ENCODE results near the gene ELMO1. TPM values are rescaled to one million over a fixed set of nuclear protein-coding genes. Genes with fewer than 3 reads are reported as not detected.

Gene ELMO1
- total and polyA plus RNA-seq, 10 donors = 26.0 to 494 (median 201) TPM

GRCh38 chr7:37377231-37377630 lies 71.4 kb downstream of the ELMO1 start:
- no peak for DNase-seq
- intact Hi-C loops (cut with DNase I; ENCODE audit: low total_unique reads) = no loop called here
- H3K4me3 ChIP-seq = no peak overlapping the region
- no peak overlapping the region for H3K27ac ChIP-seq
- H3K9me3 ChIP-seq = peaks cover 0 to 23% (median 18%) of the 10 kb centered on the region in 8 donors
- H3K36me3 ChIP-seq = peaks cover 0 to 22% (median 0%) of the 10 kb centered on the region in 6 donors
- H3K4me1 ChIP-seq = peaks cover 0 to 16% (median 5%) of the 10 kb centered on the region in 6 donors
- TF ChIP-seq CTCF (IDR thresholded peaks at IDR 0.05 in 8 of 11, conservative IDR thresholded peaks at IDR 0.05 in 3 of 11) = no peak
- TF ChIP-seq POLR2A (IDR thresholded peaks at IDR 0.05) = no peak
- no peak for TF ChIP-seq POLR2AphosphoS5 (IDR thresholded peaks at IDR 0.05)
- WGBS, 5 donors = 81 to 92% (median 86%) methylated on average over 5 of the region's 5 CpGs
- no peaks in the 10 kb centered on the region for H3K27me3 ChIP-seq (replicated peaks in 1 of 7)

DNA sequence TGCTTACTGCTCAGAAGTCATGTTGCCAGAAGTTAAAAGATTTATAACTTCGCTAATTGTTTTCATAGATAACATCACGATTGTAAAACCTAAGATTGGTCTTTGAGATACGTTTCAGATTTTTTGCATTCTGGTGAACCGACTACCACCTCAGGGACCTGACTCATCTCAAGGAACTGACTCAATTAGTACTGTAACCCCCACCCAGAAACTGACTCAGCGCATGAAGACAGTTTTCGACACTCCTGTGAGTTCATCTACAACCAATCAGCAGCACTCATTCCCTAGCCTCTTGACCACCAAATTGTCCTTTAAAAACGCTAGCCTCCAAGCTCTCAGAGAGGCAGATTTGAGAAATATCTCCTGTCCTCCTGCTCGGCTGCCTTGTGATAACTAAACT lies 72.3 kb downstream of the ELMO1 start:
- 83 to 87% (median 86%) methylated on average over 8 of the region's 8 CpGs for WGBS, 5 donors
- no peak for DNase-seq
- TF ChIP-seq POLR2AphosphoS5 (IDR thresholded peaks at IDR 0.05) = no peak
- no peak for TF ChIP-seq POLR2A (IDR thresholded peaks at IDR 0.05)
- TF ChIP-seq CTCF (IDR thresholded peaks at IDR 0.05 in 8 of 11, conservative IDR thresholded peaks at IDR 0.05 in 3 of 11) = no peak

GRCh38 chr7:37372750-37373149 lies 75.9 kb downstream of the ELMO1 start:
- intact Hi-C loops (cut with DNase I; ENCODE audit: low total_unique reads) = no loop called here
- H3K4me3 ChIP-seq = no peak overlapping the region
- H3K27me3 ChIP-seq (replicated peaks in 1 of 7) = no peaks in the 10 kb centered on the region
- peaks cover 0 to 21% (median 17%) of the 10 kb centered on the region in 8 donors for H3K9me3 ChIP-seq
- no peak overlapping the region for H3K27ac ChIP-seq
- 90 to 95% (median 94%) methylated on average over 3 of the region's 3 CpGs for WGBS, 5 donors
- peaks cover 0 to 19% (median 0%) of the 10 kb centered on the region in 6 donors for H3K36me3 ChIP-seq
- no peak for DNase-seq
- H3K4me1 ChIP-seq = peaks cover 0 to 5% (median 0%) of the 10 kb centered on the region in 6 donors
- TF ChIP-seq POLR2AphosphoS5 (IDR thresholded peaks at IDR 0.05) = no peak
- no peak for TF ChIP-seq POLR2A (IDR thresholded peaks at IDR 0.05)
- no peak for TF ChIP-seq CTCF (IDR thresholded peaks at IDR 0.05 in 8 of 11, conservative IDR thresholded peaks at IDR 0.05 in 3 of 11)

More for the DNA sequence above, 72.3 kb downstream of the ELMO1 start:
- no peak overlapping the region for H3K27ac ChIP-seq
- H3K4me1 ChIP-seq = peaks cover 0 to 8% (median 5%) of the 10 kb centered on the region in 6 donors
- H3K4me3 ChIP-seq = no peak overlapping the region
- no peaks in the 10 kb centered on the region for H3K27me3 ChIP-seq (replicated peaks in 1 of 7)
- intact Hi-C loops (cut with DNase I; ENCODE audit: low total_unique reads) = no loop called here
- H3K9me3 ChIP-seq = peaks cover 0 to 23% (median 18%) of the 10 kb centered on the region in 8 donors
- H3K36me3 ChIP-seq = peaks cover 0 to 22% (median 0%) of the 10 kb centered on the region in 6 donors

DNA sequence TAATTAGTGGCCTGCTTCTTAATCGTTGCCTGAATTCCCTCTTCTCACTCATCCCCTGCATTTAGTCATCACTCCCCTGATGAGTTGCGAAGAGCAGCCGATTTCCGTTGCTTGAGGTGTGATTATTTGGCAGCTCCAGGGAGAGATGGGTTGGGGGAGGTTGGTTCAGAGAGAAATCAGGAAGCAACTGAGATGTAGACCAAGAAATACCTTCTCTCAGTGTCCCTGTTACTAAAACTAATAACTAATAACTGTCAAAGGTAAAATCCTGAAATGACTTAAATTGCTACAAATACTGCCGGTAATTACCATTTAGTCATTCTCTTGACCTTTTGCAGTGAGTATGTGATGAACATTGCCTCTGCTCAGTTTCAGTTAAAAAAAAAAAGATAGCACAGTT lies 76.9 kb downstream of the ELMO1 start:
- WGBS, 5 donors = 62 to 84% (median 77%) methylated on average over 5 of the region's 5 CpGs

More for the DNA sequence above, 76.9 kb downstream of the ELMO1 start:
- Histone ChIP-seq H3K27ac (no peak overlapping the region), H3K9me3 (peaks cover 0 to 11% (median 8%) of the 10 kb centered on the region in 8 donors), H3K4me3 (no peak overlapping the region), H3K4me1 (peaks cover 0 to 5% (median 0%) of the 10 kb centered on the region in 6 donors), H3K36me3 (peaks cover 0 to 19% (median 0%) of the 10 kb centered on the region in 6 donors), H3K27me3 (replicated peaks in 1 of 7) (no peaks in the 10 kb centered on the region)
- intact Hi-C loops (cut with DNase I; ENCODE audit: low total_unique reads) = no loop called here
- DNase-seq = no peak
- TF ChIP-seq POLR2AphosphoS5 (IDR thresholded peaks at IDR 0.05) (no peak), CTCF (IDR thresholded peaks at IDR 0.05 in 8 of 11, conservative IDR thresholded peaks at IDR 0.05 in 3 of 11) (no peak), POLR2A (IDR thresholded peaks at IDR 0.05) (no peak)

Measured in spleen (tissue), 11 donors.